KOPT-K1 (cell line): ENCODE data around the gene AFAP1L2.

Experiments
- H3K27ac ChIP-seq: fragments of 200-600 bp; sonication (generic); 2 replicates; pipeline ENCODE4 v1.5.1; 2016; ENCODE audit warnings: antibody characterized with exemption, mild to moderate bottlenecking, low read depth, low read length; ENCODE audit not compliant: poor library complexity, severe bottlenecking
- H3K36me3 ChIP-seq: fragments of 200-600 bp; sonication (generic); 2 replicates; pipeline ENCODE4 v1.5.1; 2017; ENCODE audit warnings: antibody characterized with exemption, mild to moderate bottlenecking, low read length, moderate library complexity; ENCODE audit not compliant: insufficient read depth
- H3K9me3 ChIP-seq: fragments of 200-600 bp; sonication (generic); 2 replicates; pipeline ENCODE4 v1.5.1; 2017; ENCODE audit warnings: antibody characterized with exemption, low read length, mild to moderate bottlenecking; ENCODE audit not compliant: insufficient read depth, poor library complexity, severe bottlenecking

The AFAP1L2 gene

DNA sequence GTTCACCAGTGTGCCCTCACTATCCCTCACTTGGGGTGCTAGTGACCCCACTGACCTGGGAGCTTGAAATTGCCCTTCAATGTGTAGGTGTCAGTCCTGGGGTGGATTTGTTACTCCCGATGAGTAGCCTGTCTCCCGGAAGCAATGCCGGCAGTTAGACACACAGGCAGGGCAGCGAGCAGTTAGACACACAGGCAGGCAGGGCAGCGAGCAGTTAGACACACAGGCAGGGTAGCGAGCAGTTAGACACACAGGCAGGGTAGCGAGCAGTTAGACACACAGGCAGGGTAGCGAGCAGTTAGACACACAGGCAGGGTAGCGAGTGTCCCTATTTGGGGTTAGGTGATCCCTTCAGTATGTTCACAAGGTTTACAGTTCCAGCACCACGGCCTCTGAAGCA is 121.2 kb downstream of the AFAP1L2 start:
- H3K9me3 ChIP-seq = no peaks in the 10 kb centered on the region
- H3K27ac ChIP-seq = no peak overlapping the region
- no peaks in the 10 kb centered on the region for H3K36me3 ChIP-seq

DNA sequence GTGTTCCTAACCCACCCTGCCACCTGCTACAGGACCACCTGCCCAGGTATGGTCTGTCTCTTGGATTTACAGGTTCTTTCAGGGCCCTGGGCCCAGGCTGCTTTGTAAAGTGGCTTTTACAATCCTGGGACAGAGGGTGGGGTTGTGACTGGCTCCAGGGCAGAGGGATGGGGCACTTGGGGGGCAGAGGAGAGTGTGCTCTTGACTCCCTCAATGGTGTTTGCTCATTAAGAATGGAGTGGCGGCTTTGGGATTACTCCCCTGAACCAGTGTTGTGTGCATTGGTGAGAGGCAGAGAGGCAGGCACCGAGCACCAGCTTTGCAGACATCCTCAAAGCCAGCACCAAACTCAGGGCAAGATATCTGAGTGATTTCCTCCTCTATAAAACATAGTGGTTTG is 121.8 kb downstream of the AFAP1L2 start:
- Histone ChIP-seq H3K9me3 (no peaks in the 10 kb centered on the region), H3K27ac (no peak overlapping the region), H3K36me3 (no peaks in the 10 kb centered on the region)

DNA sequence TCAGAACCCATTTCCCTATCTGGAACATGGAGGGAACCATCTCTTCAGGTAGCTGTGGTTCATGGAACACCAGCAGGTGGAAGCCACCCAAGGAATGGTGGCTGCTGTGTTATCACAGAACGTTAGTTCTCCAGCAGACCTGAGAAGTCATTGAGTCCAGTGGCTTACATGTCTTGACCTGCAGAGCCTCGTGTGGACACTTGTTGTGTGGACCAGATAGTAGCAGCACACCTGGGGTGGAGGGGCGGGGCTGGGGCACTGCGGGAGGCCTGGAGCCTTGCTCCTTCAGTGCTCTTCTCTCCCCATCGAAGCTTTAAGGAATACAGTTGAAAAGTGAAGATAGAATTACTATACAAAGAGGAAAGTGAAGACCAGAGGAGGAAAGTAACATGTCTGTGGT is 122.8 kb downstream of the AFAP1L2 start:
- Histone ChIP-seq H3K9me3 (no peaks in the 10 kb centered on the region), H3K27ac (no peak overlapping the region), H3K36me3 (no peaks in the 10 kb centered on the region)

DNA sequence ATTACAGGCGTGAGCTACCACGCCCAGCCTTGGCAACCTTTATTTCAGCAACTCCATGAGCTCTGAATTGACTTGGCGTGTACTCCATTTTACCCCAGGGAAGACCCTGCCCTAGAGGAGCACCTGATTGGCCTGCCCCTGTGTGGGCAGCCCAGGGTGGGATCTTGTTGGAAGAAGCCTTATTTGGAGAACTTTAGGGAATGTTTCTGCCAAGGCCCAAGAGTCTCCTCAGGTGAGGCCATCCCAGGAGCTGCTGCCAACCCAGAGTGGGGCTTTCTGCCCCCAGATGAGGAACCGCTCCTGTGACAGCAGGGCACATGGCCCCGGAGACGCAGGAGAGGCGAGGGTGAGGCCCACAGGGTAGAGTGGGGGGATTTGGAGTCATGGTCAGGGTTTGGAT is 123.3 kb downstream of the AFAP1L2 start:
- Histone ChIP-seq H3K36me3 (no peaks in the 10 kb centered on the region), H3K27ac (no peak overlapping the region), H3K9me3 (no peaks in the 10 kb centered on the region)

DNA sequence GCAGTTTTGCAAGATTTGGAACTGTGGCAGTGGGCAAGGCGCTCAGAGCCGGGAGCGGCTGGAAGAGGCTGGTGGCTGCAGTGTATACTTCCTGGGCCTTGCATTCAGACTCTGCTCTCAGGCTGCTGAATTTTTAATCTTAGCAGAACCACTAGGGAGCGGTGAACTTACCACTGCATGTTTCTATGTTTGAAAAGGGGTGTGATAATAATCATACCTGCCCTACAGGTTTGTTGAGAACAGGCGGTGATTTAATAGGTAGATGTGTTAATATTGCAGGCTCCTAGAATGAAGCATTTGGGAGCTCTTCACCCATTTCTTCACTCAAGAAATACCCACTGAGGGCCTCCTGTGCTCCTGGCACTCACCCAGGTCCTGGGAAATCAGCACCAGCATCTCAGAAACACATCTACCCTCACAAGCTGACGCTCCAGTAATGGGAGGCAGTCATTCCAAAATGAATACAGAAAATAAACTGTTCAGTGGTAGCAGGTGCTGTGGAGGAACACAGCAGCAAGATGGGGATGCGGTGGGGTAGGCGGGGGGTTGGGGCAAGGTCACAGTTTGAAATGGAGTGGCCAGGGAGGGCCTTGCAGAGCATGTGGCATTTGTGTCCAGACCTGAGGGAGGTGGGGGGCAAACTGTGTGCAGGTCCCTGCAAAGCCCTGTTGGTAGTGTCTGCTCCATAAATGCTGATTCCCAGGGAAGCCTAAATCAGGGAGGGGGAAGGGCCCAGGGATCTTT is 124.2 kb downstream of the AFAP1L2 start:
- Histone ChIP-seq H3K36me3 (no peaks in the 10 kb centered on the region), H3K9me3 (no peaks in the 10 kb centered on the region), H3K27ac (no peak overlapping the region)

DNA sequence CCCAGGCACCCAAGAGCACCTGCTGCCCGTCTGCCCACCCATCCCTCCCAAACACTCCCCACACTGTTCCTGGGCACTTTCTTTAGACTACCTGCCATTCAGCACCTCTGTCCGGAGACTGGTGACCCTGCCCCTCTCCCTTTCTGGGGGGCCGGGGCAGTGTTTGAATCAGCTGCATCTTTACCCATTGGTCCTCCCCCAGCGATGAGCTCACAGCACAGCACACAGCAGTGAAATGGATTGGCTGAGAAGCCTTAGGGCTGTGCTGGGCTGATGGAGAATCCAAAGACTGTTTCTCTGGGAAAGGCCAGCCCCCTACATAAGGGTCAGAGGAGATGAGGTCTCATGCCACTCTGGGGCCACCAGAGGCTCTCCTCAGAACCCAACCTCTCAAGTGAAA is 125.0 kb downstream of the AFAP1L2 start:
- H3K9me3 ChIP-seq = no peaks in the 10 kb centered on the region
- H3K27ac ChIP-seq = no peak overlapping the region
- H3K36me3 ChIP-seq = no peaks in the 10 kb centered on the region

DNA sequence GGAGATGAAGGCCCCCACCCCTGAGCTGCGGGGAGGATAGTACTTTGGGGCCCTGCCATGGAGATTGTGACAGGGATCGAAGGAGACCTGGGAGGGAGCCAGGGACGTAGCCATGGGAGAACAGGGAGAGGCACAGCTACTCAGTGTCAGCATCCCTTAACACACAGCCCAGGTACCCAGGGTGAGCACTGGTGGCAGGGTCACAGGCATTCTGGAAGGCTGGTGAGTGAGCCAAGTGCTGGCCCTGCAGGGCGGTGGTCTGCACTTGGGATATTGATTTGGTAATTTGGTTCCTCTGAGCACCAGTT is 125.5 kb downstream of the AFAP1L2 start:
- Histone ChIP-seq H3K9me3 (no peaks in the 10 kb centered on the region), H3K27ac (no peak overlapping the region), H3K36me3 (no peaks in the 10 kb centered on the region)

DNA sequence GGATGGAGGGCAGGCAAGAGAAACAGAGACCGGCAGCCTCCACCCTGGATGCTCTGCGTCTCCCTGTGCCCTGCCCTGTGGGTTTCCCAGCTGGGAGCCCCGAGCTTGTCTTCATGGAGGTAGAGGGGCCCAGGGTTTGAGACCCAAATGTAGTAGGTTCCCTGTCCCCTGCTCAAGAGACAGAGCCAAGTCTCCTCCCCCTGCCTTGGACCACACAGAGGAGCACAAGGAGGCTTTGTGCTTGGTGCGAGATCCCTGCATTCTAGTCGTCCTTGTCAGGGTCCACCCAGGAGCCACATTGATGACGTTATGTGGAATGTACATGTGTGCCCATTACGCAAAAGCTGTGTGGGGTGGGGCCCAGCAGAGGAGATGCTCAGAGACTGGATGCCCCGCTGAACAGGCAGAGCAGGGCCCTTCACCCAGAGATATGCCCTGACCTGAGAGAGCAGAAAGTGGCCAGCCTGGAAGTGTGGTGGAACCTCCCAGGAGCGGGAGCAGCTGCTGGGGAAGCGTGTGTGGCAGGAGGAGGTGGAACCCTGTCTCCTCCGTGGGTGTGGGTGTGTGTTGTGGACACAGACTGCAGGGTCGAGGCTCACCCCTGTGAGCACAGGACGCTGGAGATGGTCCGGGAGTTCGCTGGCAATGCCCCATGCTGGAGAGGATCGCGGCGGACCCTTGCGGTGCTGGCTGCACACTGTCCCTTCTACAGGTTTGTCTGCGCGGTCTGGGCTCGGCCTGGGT is 126.0 kb downstream of the AFAP1L2 start:
- no peaks in the 10 kb centered on the region for H3K9me3 ChIP-seq
- H3K27ac ChIP-seq = no peak overlapping the region
- H3K36me3 ChIP-seq = no peaks in the 10 kb centered on the region

DNA sequence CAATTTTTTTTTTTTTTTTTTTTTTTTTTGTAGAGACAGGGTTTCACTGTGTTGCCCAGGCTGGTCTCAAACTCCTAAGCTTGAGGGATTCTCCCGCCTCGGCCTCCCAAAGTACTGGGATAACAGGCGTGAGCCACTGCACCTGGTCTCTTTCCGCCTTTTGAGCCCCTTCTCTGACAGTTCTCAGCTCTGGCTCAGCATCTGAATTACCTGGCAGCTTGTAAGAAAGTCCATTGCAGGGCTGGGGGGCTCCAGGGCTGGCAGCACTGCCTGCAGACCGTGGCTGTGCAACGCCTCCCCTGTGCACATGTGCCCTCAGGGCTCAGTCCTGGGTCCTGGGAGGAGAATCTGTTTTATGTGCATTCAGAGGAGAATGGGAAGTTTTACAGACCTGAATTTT is 127.6 kb downstream of the AFAP1L2 start:
- no peaks in the 10 kb centered on the region for H3K9me3 ChIP-seq
- no peak overlapping the region for H3K27ac ChIP-seq
- H3K36me3 ChIP-seq = no peaks in the 10 kb centered on the region

DNA sequence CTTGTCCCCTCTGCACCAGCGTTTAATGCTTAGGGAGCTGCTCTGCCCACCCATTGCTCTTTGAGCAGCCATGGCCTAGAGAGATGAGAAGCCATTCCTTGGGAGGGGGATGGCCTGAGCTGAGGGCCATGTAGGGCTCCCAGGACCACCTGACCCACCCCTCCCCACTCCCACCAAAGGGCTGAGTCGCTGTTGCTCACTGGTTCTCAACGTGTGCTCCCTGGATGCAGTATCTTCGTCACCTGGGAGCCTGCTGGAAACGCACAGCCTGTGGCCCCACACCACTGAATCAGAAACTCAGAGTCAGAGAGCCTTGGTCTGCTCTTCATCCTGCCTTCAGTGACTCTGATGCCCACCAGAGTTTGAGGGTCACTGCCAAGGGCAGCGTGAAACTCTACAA is 128.2 kb downstream of the AFAP1L2 start:
- Histone ChIP-seq H3K27ac (no peak overlapping the region), H3K36me3 (no peaks in the 10 kb centered on the region), H3K9me3 (no peaks in the 10 kb centered on the region)

DNA sequence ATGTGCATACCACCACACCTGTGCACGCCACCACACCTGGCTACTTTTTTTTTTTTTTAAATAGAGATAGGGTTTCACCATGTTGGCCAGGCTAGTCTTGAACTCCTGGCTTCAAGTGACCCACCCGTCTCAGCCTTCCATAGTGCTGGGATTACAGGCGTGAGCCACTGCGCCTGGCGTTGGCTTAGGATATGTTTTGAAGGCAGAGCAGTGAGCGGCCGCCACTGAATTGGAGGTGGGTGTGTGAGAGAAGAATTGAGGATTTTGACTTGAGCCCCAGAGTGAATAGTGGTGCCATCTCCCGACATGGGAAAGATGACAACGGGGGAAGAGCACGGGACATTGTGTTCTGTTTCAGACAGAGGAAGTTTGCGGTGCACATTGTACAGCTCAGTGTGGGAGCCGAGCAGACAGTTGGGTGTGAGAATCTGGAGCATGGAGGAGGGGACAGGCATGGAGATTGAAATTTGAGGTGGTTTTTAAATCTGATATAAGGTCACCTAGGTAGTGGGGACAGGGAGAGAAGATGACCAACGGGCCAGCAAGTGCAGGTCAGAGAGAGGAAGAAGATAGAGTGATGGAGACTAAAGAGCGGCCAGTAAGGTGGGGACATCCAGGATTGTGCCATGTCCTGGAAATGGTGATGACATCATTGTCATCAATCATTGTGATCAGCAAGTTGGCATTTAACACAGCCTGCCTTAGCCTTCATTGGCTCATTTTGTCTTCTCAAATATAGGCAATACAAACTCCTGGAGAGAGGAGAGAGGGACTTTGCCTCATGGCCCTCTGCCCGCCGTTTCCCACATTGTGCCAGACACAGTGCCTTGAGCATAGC is 129.5 kb downstream of the AFAP1L2 start:
- Histone ChIP-seq H3K27ac (no peak overlapping the region), H3K9me3 (no peaks in the 10 kb centered on the region), H3K36me3 (no peaks in the 10 kb centered on the region)

DNA sequence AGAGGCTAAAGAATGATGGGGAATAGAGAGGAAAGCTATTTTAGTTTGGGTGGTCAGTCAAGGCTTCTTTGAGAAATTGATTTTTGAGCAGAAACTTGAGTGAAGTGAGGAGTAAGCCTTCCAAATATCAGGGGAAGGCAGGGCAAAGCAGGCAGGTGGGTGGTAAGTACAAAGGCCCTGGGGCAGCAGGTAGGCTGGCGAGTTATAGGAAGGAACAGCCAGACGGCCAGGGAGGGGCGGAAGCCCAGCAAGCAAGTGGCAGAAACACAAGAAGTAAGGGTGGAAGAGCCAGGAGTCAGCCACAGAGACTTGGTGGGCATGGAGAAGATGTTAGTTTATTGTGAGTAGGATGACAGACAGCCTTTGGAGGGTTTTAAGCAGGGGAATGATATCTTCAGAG is 130.4 kb downstream of the AFAP1L2 start:
- H3K27ac ChIP-seq = no peak overlapping the region
- H3K36me3 ChIP-seq = no peaks in the 10 kb centered on the region
- H3K9me3 ChIP-seq = no peaks in the 10 kb centered on the region

DNA sequence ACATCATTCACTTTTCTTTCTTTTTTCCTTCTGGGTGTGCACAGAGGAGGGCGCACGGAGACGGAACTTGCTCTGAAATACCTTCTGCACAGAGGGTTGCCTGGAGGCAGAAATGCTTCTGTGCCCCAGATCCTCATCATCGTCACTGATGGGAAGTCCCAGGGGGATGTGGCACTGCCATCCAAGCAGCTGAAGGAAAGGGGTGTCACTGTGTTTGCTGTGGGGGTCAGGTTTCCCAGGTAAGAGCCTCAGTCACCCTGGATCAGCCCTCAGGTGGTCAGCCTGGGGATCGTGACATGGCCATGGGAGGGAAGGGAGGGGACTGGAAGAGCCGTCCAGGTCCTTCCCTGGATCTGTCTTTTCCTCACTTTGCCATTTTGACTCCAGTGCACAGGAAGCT is 131.6 kb downstream of the AFAP1L2 start:
- H3K36me3 ChIP-seq = no peaks in the 10 kb centered on the region
- no peak overlapping the region for H3K27ac ChIP-seq
- no peaks in the 10 kb centered on the region for H3K9me3 ChIP-seq

DNA sequence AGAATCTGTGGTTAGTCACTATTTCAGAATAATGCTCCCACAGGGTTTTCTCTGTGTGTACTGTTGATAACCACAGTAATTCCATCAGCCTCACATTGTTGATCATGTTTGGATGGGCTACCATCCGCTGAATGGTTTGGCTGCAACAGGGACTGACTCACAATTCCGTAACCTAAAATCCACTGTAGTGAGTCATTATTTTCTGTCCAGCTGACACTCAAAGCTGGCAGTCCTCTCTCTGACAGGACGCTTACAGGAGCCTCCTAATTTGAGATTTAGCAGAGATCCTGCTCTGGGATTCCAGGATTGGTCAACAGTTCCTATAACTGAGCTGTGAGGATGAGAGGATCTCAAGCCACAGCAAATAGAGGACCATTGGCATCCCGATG is 132.5 kb downstream of the AFAP1L2 start:
- H3K27ac ChIP-seq = no peak overlapping the region
- H3K36me3 ChIP-seq = no peaks in the 10 kb centered on the region
- H3K9me3 ChIP-seq = no peaks in the 10 kb centered on the region

DNA sequence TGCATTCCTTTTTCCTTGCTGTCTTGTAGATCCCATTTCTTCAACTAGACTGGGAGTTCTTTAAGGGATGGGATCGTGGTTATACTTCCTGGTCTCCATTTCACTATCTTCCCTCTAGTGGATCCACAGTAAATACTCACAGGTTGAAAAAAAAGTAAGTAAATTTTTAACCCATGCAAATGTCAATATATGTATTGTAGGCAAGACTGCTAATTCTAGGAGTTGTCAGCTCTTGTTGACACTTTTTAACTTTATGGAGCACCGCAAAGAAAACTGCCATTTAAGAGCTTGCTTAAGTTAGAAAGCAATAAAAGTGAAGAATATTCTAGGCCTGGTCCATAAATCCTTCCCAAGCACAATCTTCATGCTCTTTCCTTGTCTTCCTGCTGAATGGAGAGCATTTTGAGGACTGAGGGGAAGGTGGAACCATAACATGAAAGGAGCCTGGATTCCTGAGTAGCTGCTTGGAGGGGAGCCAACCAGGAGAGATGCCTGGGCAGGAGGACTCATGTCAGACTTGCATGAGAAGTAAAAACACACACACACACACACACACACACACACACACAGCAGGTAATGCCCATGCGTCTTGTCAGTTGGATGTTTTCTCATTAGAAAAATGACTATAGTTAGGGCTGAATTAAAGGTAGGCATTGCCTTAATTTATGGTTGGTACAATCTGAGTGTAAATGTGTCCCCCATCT is 133.1 kb downstream of the AFAP1L2 start:
- no peaks in the 10 kb centered on the region for H3K36me3 ChIP-seq
- H3K27ac ChIP-seq = no peak overlapping the region
- no peaks in the 10 kb centered on the region for H3K9me3 ChIP-seq
